GM06990 (cell line): ENCODE data around the gene CD2.

ENCODE experiments used
- DNase-seq: peaks from one replicate; pipeline ENCODE4 v3.0.0-alpha.2; 2011; ENCODE audit not compliant: insufficient read length; ENCODE audit errors: extremely low read depth
- H3K27me3 ChIP-seq: replicated peaks from 2 replicates; pipeline ENCODE4 v1.6.0; 2011; ENCODE audit warnings: low read length; ENCODE audit not compliant: control insufficient read depth, insufficient read depth
- H3K36me3 ChIP-seq: 2 replicates; pipeline ENCODE4 v1.5.1; 2011; ENCODE audit warnings: low read length; ENCODE audit not compliant: control insufficient read depth, insufficient read depth
- H3K4me3 ChIP-seq: replicated peaks from 2 replicates; pipeline ENCODE4 v1.5.1; 2011; ENCODE audit warnings: low read depth, mild to moderate bottlenecking, control low read depth, low read length
- TF ChIP-seq, protein P1 (sequence below): IDR thresholded peaks from 2 replicates; pipeline ENCODE4 v1.5.1; 2011; ENCODE audit warnings: low read length, control low read depth, mild to moderate bottlenecking, inconsistent platforms; ENCODE audit not compliant: insufficient read depth, poor library complexity, severe bottlenecking

The CD2 gene

DNA sequence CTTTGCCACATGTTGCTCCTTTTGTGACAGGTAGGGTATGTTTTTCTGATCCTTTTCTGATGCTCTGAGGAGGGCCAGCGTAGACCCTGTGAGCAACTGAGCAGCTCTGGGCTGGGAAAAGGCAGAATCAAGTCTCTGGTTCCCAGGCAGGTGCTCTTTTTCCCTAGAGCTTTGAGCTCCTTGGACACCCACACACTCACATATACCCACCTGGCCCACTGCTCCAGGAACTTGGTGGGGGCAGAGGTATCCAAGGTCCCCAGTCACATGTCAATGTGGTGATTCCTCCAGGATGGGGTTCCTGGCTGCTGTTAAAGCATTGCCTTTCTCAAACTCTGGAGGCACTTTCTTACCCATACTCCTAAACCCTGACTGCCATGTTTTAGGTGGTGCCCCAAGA, 5.4 kb downstream of the CD2 start:
- Histone ChIP-seq H3K36me3 (no peaks in the 10 kb centered on the region), H3K4me3 (no peak overlapping the region), H3K27me3 (no peaks in the 10 kb centered on the region)
- no peak for DNase-seq
- TF ChIP-seq, protein P1, sequence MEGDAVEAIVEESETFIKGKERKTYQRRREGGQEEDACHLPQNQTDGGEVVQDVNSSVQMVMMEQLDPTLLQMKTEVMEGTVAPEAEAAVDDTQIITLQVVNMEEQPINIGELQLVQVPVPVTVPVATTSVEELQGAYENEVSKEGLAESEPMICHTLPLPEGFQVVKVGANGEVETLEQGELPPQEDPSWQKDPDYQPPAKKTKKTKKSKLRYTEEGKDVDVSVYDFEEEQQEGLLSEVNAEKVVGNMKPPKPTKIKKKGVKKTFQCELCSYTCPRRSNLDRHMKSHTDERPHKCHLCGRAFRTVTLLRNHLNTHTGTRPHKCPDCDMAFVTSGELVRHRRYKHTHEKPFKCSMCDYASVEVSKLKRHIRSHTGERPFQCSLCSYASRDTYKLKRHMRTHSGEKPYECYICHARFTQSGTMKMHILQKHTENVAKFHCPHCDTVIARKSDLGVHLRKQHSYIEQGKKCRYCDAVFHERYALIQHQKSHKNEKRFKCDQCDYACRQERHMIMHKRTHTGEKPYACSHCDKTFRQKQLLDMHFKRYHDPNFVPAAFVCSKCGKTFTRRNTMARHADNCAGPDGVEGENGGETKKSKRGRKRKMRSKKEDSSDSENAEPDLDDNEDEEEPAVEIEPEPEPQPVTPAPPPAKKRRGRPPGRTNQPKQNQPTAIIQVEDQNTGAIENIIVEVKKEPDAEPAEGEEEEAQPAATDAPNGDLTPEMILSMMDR: no peak

- DNase-seq: no peak
Observed at GRCh38 chr1:116760487-116760886, 6.3 kb downstream of the CD2 start.

DNA sequence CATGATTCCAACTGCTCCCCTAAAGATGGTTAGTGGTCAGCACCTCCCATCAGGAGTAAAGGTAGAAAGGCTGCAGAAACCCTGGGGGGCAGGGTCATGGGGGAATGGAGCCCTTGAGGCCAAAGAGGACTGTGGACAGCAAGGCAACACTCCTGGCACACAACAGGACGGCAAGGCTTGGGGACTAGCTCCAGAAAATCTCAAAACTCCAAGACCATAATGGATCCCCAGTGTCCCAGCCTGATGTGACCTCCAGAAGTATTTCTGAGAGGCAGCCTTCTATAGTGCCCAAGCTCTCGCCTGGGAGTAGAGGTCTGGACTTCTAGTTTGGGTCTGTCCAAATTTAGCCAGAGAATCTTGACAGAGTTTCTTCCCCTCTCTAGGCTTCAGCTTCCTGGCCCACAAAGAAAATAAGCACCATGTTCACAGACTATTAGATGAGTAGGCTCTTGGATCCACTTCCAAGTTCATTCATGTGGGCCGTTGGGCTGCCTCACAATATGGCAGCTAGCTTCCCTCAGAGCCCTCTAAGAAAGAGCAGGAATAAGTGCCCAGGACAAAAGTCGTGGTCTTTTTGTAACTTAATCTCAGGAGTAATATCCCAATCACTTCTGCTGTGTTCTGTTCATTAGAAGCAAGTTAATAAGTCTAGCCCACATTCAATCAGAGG, 6.9 kb downstream of the CD2 start:
- no peaks in the 10 kb centered on the region for H3K36me3 ChIP-seq
- no peaks in the 10 kb centered on the region for H3K27me3 ChIP-seq
- H3K4me3 ChIP-seq: no peak overlapping the region
- TF ChIP-seq, protein P1: no peak
- no peak for DNase-seq

More at GRCh38 chr1:116760487-116760886, 6.3 kb downstream of the CD2 start:
- no peaks in the 10 kb centered on the region for H3K27me3 ChIP-seq
- no peaks in the 10 kb centered on the region for H3K36me3 ChIP-seq
- TF ChIP-seq, protein P1: no peak
- H3K4me3 ChIP-seq: no peak overlapping the region

- DNase-seq: no peak
- Histone ChIP-seq H3K27me3 (no peaks in the 10 kb centered on the region), H3K4me3 (no peak overlapping the region), H3K36me3 (no peaks in the 10 kb centered on the region)
- TF ChIP-seq, protein P1: no peak
Observed at GRCh38 chr1:116762281-116762680, 8.1 kb downstream of the CD2 start.

DNA sequence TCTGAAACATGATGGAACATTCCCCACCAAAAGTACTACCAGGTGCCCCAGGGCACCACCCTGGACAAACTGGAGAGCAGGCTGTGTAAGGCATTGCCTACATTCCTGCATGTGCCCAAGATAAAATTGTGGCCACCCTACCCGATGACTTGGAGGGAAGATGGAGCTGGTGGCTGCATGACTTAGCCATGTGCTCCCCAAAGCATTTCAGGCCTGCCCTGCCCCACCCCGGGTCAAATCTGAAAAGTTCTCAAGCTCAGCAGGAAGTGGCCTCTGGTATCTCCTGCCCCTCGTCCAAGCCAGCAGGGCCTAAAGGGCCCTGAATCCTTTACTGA, 8.5 kb downstream of the CD2 start:
- TF ChIP-seq, protein P1: no peak
- no peak for DNase-seq
- no peaks in the 10 kb centered on the region for H3K36me3 ChIP-seq
- no peak overlapping the region for H3K4me3 ChIP-seq
- no peaks in the 10 kb centered on the region for H3K27me3 ChIP-seq
